ENCODE data around the gene LIPK.

Gene LIPK

GRCh38 chr10:88793712-88794299 lies 87.8 kb downstream of the LIPK start:
- Histone ChIP-seq H3K36me3 (no peaks in the 10 kb centered on the region), H3K9me3 (no peaks in the 10 kb centered on the region), H3K4me1 (ENCODE audit: control insufficient read depth in 1 of 2, insufficient read depth in 1 of 2, low read depth in 1 of 2, low read length in 1 of 2) (peaks cover 23 to 25% of the 10 kb centered on the region in 2 experiments), H3K27ac (no peak overlapping the region), H3K27me3 (peaks cover 66% of the 10 kb centered on the region), H3K4me3 (ENCODE audit: low read depth in 1 of 2, low read length in 1 of 2) (no peak overlapping the region)
- no peak for TF ChIP-seq CTCF (IDR thresholded peaks at IDR 0.05)

GRCh38 chr10:88794731-88795130 lies 88.7 kb downstream of the LIPK start:
- Histone ChIP-seq H3K27me3 (peaks cover 74% of the 10 kb centered on the region), H3K36me3 (no peaks in the 10 kb centered on the region), H3K27ac (no peak overlapping the region), H3K9me3 (no peaks in the 10 kb centered on the region), H3K4me1 (ENCODE audit: control insufficient read depth in 1 of 2, insufficient read depth in 1 of 2, low read depth in 1 of 2, low read length in 1 of 2) (peaks cover 23 to 25% of the 10 kb centered on the region in 2 experiments), H3K4me3 (ENCODE audit: low read depth in 1 of 2, low read length in 1 of 2) (no peak overlapping the region)
- no peak for TF ChIP-seq CTCF (IDR thresholded peaks at IDR 0.05)

GRCh38 chr10:88800152-88801125 lies 94.4 kb downstream of the LIPK start:
- H3K4me1 ChIP-seq (ENCODE audit: control insufficient read depth in 1 of 2, insufficient read depth in 1 of 2, low read depth in 1 of 2, low read length in 1 of 2): no peaks in the 10 kb centered on the region
- H3K27ac ChIP-seq: no peak overlapping the region
- H3K9me3 ChIP-seq: no peaks in the 10 kb centered on the region
- no peak for TF ChIP-seq CTCF (IDR thresholded peaks at IDR 0.05)
- H3K4me3 ChIP-seq (ENCODE audit: low read depth in 1 of 2, low read length in 1 of 2): no peak overlapping the region
- H3K27me3 ChIP-seq: peaks cover 73% of the 10 kb centered on the region
- no peaks in the 10 kb centered on the region for H3K36me3 ChIP-seq

Data from neutrophil (primary cell).